Type B pancreatic cell (in vitro differentiated cells): ENCODE measurements around the gene CCN5. TPM values are rescaled to one million over a fixed set of nuclear protein-coding genes. Genes with fewer than 3 reads are reported as not detected.

Experiments used
- DNase-seq: peaks from one replicate; pipeline ENCODE4 v3.0.0; 2021; ENCODE audit warnings: mixed read lengths; ENCODE audit not compliant: unreplicated experiment; ENCODE audit errors: extremely low spot score
- H3K27ac Mint-ChIP-seq: 2 replicates; pipeline ENCODE4 v1.8.0; 2021; ENCODE audit warnings: mild to moderate bottlenecking, mixed read lengths
- H3K27me3 Mint-ChIP-seq: 2 replicates; pipeline ENCODE4 v1.8.0; 2021; ENCODE audit warnings: mixed read lengths
- H3K36me3 Mint-ChIP-seq: 2 replicates; pipeline ENCODE4 v1.8.0; 2021; ENCODE audit warnings: mixed read lengths
- H3K4me1 Mint-ChIP-seq: one replicate; pipeline ENCODE4 v1.8.0; 2021; ENCODE audit warnings: mixed read lengths; ENCODE audit not compliant: unreplicated experiment
- H3K4me3 Mint-ChIP-seq: 2 replicates; pipeline ENCODE4 v1.8.0; 2021; ENCODE audit warnings: mild to moderate bottlenecking, mixed read lengths
- H3K9me3 Mint-ChIP-seq: 2 replicates; pipeline ENCODE4 v1.8.0; 2021; ENCODE audit warnings: mixed read lengths
- CTCF ChIP-seq: fragments of 200-600 bp; sonication (generic); conservative IDR thresholded peaks from 2 replicates; pipeline ENCODE4 v1.5.0; 2021; ENCODE audit warnings: antibody characterized with exemption, mild to moderate bottlenecking
- total RNA-seq: library from RNA; stranded (reverse); gene quantifications from 2 replicates; pipeline ENCODE4 v1.2.1, GENCODE V29; 2021; ENCODE audit warnings: low replicate concordance

CCN5 gene
- total RNA-seq, 1 donor from 2014 or later: not detected

- Mint-ChIP-seq H3K36me3 (no peaks in the 10 kb centered on the region), H3K27me3 (peaks cover 53% of the 10 kb centered on the region), H3K9me3 (no peaks in the 10 kb centered on the region), H3K4me1 (peaks cover 14% of the 10 kb centered on the region), H3K27ac (peak overlapping the region; percentile 72), H3K4me3 (peak overlapping the region; percentile 82)
- no peak for DNase-seq
- peak; percentile 81 for TF ChIP-seq CTCF
Observed at GRCh38 chr20:44747166-44748004, 32.2 kb downstream of the CCN5 start.

GRCh38 chr20:44748005-44748370, 32.8 kb downstream of the CCN5 start:
- H3K4me1 Mint-ChIP-seq: peaks cover 14% of the 10 kb centered on the region
- no peaks in the 10 kb centered on the region for H3K9me3 Mint-ChIP-seq
- TF ChIP-seq CTCF: no peak
- no peak overlapping the region for H3K27ac Mint-ChIP-seq
- H3K27me3 Mint-ChIP-seq: peaks cover 50% of the 10 kb centered on the region
- H3K4me3 Mint-ChIP-seq: no peak overlapping the region
- H3K36me3 Mint-ChIP-seq: no peaks in the 10 kb centered on the region
- DNase-seq: no peak

- no peak for DNase-seq
Observed at GRCh38 chr20:44750081-44750805, 35.1 kb downstream of the CCN5 start.

GRCh38 chr20:44752099-44752931, 37.1 kb downstream of the CCN5 start:
- no peaks in the 10 kb centered on the region for H3K36me3 Mint-ChIP-seq
- H3K9me3 Mint-ChIP-seq: no peaks in the 10 kb centered on the region
- DNase-seq: no peak
- H3K27ac Mint-ChIP-seq: no peak overlapping the region
- H3K4me1 Mint-ChIP-seq: peaks cover 3% of the 10 kb centered on the region
- H3K27me3 Mint-ChIP-seq: peaks cover 14% of the 10 kb centered on the region
- H3K4me3 Mint-ChIP-seq: no peak overlapping the region
- TF ChIP-seq CTCF: no peak

More at GRCh38 chr20:44750081-44750805, 35.1 kb downstream of the CCN5 start:
- H3K4me3 Mint-ChIP-seq: no peak overlapping the region
- no peaks in the 10 kb centered on the region for H3K36me3 Mint-ChIP-seq
- peaks cover 10% of the 10 kb centered on the region for H3K4me1 Mint-ChIP-seq
- no peak for TF ChIP-seq CTCF
- H3K27ac Mint-ChIP-seq: no peak overlapping the region
- H3K9me3 Mint-ChIP-seq: no peaks in the 10 kb centered on the region
- H3K27me3 Mint-ChIP-seq: peaks cover 28% of the 10 kb centered on the region

- no peak overlapping the region for H3K4me3 Mint-ChIP-seq
- peaks cover 2% of the 10 kb centered on the region for H3K27me3 Mint-ChIP-seq
- H3K36me3 Mint-ChIP-seq: no peaks in the 10 kb centered on the region
- H3K27ac Mint-ChIP-seq: no peak overlapping the region
- no peak for DNase-seq
- H3K9me3 Mint-ChIP-seq: no peaks in the 10 kb centered on the region
- no peak for TF ChIP-seq CTCF
- H3K4me1 Mint-ChIP-seq: no peaks in the 10 kb centered on the region
Observed at GRCh38 chr20:44754554-44754953, 39.4 kb downstream of the CCN5 start.
